ENCODE data around the gene WDR38. TPM values are rescaled to one million over a fixed set of nuclear protein-coding genes. Genes with fewer than 3 reads are reported as not detected.

Gene WDR38
- polyA plus RNA-seq, 1 of the 3 experiments (the other 2 are of a cell fraction), result not detected

DNA sequence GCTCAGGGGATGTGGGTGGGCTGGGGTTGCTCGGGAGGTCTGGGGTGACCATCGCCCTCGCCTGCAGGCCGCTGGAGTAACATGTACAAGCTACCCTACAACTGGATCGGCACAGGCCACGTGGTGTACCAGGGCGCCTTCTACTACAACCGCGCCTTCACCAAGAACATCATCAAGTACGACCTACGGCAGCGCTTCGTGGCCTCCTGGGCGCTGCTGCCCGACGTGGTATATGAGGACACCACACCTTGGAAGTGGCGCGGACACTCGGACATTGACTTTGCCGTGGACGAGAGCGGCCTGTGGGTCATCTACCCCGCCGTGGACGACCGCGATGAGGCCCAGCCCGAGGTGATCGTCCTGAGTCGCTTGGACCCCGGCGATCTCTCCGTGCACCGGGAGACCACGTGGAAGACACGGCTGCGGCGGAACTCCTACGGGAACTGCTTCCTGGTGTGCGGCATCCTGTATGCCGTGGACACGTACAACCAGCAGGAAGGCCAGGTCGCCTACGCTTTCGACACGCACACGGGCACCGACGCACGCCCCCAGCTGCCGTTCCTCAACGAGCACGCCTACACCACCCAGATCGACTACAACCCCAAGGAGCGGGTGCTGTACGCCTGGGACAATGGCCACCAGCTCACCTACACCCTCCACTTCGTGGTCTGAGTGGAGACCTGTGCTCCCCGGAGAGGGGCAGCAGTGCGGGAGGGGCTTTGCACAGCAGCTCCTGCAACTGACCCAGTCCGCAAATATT is 43.3 kb upstream of the WDR38 start:
- Histone ChIP-seq H3K4me3 (ENCODE audit: low read depth in 2 of 2, low read length in 1 of 2) (no peak overlapping the region), H3K9me2 (no peaks in the 10 kb centered on the region), H3F3A (replicated peaks; ENCODE audit: insufficient read depth) (peaks cover 24% of the 10 kb centered on the region), H3K4me2 (no peak overlapping the region), H3K4me1 (ENCODE audit: control insufficient read depth in 1 of 2, insufficient read depth in 2 of 2, low read depth in 1 of 2, low read length in 1 of 2) (peaks cover 0 to 25% of the 10 kb centered on the region in 2 experiments; a peak in 3 of 4 replicates), H3K27ac (ENCODE audit: low read depth in 2 of 2, low read length in 1 of 2) (no peak overlapping the region), H3K36me3 (replicated peaks in 1 of 2; ENCODE audit: control insufficient read depth in 1 of 2, insufficient read depth in 2 of 2, low read length in 1 of 2) (no peaks in the 10 kb centered on the region), H3K79me2 (ENCODE audit: insufficient read depth) (no peaks in the 10 kb centered on the region), H4K20me1 (ENCODE audit: insufficient read depth) (no peaks in the 10 kb centered on the region), H3K9ac (no peak overlapping the region), H3K27me3 (ENCODE audit: insufficient read depth) (no peaks in the 10 kb centered on the region), H2AFZ (ENCODE audit: low read depth) (no peak overlapping the region), H3K9me3 (no peaks in the 10 kb centered on the region)
- WGBS (ENCODE audit: low lambda C conversion rate), result 97% methylated on average over 51 of the region's 60 CpGs
- POLR2A ChIA-PET, result no interaction called here
- peak; percentile 15 for DNase-seq
- CTCF ChIA-PET, result interaction anchor here (1.0 to 3.6 kb wide), 5 partner anchors 8 to 43 kb away, joined by 3 to 20 read pairs (median 9); partner anchors contain the start of genes OLFML2A and WDR38
- TF ChIP-seq EP300 (IDR thresholded peaks at IDR 0.05; ENCODE audit: borderline replicate concordance in 1 of 2, low read depth in 1 of 2, low read length in 1 of 2) (no peak), FOSL2 (IDR thresholded peaks at IDR 0.05; ENCODE audit: borderline replicate concordance, low read depth) (no peak), TEAD4 (IDR thresholded peaks at IDR 0.05; ENCODE audit: borderline replicate concordance, insufficient read depth) (no peak), RAD21 (IDR thresholded peaks at IDR 0.05; ENCODE audit: low read length) (no peak), CHD2 (IDR thresholded peaks at IDR 0.05; ENCODE audit: low read length, partially characterized antibody) (no peak), SMC3 (IDR thresholded peaks at IDR 0.05; ENCODE audit: low read depth, low read length) (no peak)
- TF ChIP-seq, protein P1, sequence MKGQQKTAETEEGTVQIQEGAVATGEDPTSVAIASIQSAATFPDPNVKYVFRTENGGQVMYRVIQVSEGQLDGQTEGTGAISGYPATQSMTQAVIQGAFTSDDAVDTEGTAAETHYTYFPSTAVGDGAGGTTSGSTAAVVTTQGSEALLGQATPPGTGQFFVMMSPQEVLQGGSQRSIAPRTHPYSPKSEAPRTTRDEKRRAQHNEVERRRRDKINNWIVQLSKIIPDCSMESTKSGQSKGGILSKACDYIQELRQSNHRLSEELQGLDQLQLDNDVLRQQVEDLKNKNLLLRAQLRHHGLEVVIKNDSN (IDR thresholded peaks at IDR 0.05; ENCODE audit: borderline replicate concordance, low read depth), result no peak
- TF ChIP-seq, protein P2, sequence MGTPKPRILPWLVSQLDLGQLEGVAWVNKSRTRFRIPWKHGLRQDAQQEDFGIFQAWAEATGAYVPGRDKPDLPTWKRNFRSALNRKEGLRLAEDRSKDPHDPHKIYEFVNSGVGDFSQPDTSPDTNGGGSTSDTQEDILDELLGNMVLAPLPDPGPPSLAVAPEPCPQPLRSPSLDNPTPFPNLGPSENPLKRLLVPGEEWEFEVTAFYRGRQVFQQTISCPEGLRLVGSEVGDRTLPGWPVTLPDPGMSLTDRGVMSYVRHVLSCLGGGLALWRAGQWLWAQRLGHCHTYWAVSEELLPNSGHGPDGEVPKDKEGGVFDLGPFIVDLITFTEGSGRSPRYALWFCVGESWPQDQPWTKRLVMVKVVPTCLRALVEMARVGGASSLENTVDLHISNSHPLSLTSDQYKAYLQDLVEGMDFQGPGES (IDR thresholded peaks at IDR 0.05; ENCODE audit: low read depth, low read length), result no peak

DNA sequence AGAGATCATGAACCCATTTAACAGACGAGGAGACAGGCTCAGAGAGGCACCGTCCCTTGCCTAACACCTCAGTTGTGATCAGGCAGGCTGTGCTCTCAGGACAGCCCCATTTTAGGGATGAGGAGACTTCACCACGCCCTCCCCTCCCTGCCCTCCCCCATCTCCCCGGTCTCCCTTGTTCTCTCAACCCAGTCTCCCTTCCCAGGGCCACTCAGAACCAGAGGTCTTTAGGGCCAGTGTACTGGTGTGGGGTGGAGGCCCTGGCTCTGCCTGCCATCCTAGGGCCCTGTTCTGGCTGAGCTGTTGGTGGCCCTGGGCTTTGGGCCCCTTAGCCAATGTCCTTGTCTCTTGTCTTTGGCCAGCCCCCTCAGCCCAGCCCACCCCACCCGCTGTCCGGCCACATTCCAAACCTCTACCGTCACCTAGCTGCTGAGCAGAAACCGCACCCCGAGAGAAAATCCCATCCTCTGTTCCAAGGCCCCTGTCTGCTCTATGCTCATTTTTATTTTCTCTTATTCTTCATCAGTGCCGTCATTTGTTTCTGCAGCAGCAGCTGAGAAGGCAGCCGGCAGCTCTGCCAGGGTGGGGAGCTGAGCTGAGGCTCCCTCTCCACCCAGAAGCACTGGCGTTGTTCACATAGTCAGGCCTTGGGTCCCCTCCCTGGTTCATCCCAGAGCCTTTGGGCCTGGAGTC is 42.5 kb upstream of the WDR38 start:
- H3K9me3 ChIP-seq, result no peaks in the 10 kb centered on the region
- H3K4me2 ChIP-seq, result peak overlapping the region; percentile 55; the same call in 1 of the 2 replicates
- CTCF ChIA-PET, result interaction anchor here (1.0 to 2.4 kb wide), 4 partner anchors 29 to 42 kb away, joined by 3 to 13 read pairs (median 7); partner anchors contain the start of genes OLFML2A and WDR38
- 69% methylated on average over 12 of the region's 12 CpGs for WGBS (ENCODE audit: low lambda C conversion rate)
- POLR2A ChIA-PET, result no interaction called here
- no peaks in the 10 kb centered on the region for H3K9me2 ChIP-seq
- H3K36me3 ChIP-seq (replicated peaks in 1 of 2; ENCODE audit: control insufficient read depth in 1 of 2, insufficient read depth in 2 of 2, low read length in 1 of 2), result no peaks in the 10 kb centered on the region
- H3K27ac ChIP-seq (ENCODE audit: low read depth in 2 of 2, low read length in 1 of 2), result peak overlapping the region; percentile 53 to 72; a peak in 3 of 4 replicates
- DNase-seq, result peak; percentile 27
- no peaks in the 10 kb centered on the region for H3K27me3 ChIP-seq (ENCODE audit: insufficient read depth)
- no peaks in the 10 kb centered on the region for H3K79me2 ChIP-seq (ENCODE audit: insufficient read depth)
- 0 out of 2 replicates have a peak overlapping the region, but pooled peaks have one; percentile 29 for H2AFZ ChIP-seq (ENCODE audit: low read depth)
- H3K4me3 ChIP-seq (ENCODE audit: low read depth in 2 of 2, low read length in 1 of 2), result no peak overlapping the region
- H4K20me1 ChIP-seq (ENCODE audit: insufficient read depth), result no peaks in the 10 kb centered on the region
- peak overlapping the region; percentile 59; the same call in 1 of the 2 replicates for H3K9ac ChIP-seq
- peaks cover 24% of the 10 kb centered on the region for H3F3A ChIP-seq (replicated peaks; ENCODE audit: insufficient read depth)
- H3K4me1 ChIP-seq (ENCODE audit: control insufficient read depth in 1 of 2, insufficient read depth in 2 of 2, low read depth in 1 of 2, low read length in 1 of 2), result peaks cover 0 to 25% of the 10 kb centered on the region in 2 experiments; a peak in 3 of 4 replicates
- TF ChIP-seq GATA2 (CRISPR knock-in tag; IDR thresholded peaks at IDR 0.05), result no peak
- TF ChIP-seq, protein P3, sequence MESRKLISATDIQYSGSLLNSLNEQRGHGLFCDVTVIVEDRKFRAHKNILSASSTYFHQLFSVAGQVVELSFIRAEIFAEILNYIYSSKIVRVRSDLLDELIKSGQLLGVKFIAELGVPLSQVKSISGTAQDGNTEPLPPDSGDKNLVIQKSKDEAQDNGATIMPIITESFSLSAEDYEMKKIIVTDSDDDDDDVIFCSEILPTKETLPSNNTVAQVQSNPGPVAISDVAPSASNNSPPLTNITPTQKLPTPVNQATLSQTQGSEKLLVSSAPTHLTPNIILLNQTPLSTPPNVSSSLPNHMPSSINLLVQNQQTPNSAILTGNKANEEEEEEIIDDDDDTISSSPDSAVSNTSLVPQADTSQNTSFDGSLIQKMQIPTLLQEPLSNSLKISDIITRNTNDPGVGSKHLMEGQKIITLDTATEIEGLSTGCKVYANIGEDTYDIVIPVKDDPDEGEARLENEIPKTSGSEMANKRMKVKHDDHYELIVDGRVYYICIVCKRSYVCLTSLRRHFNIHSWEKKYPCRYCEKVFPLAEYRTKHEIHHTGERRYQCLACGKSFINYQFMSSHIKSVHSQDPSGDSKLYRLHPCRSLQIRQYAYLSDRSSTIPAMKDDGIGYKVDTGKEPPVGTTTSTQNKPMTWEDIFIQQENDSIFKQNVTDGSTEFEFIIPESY (IDR thresholded peaks at IDR 0.05; ENCODE audit: borderline replicate concordance, low read depth), result no peak
- TF ChIP-seq SMC3 (IDR thresholded peaks at IDR 0.05; ENCODE audit: low read depth, low read length), result no peak
- TF ChIP-seq TAF1 (IDR thresholded peaks at IDR 0.05; ENCODE audit: borderline replicate concordance, low read depth, low read length), result no peak
- no peak for TF ChIP-seq POLR2AphosphoS5 (IDR thresholded peaks at IDR 0.05; ENCODE audit: low read depth, low read length)
- no peak for TF ChIP-seq RFX5 (IDR thresholded peaks at IDR 0.05; ENCODE audit: low read length)
- TF ChIP-seq, protein P2 (IDR thresholded peaks at IDR 0.05; ENCODE audit: low read depth, low read length), result no peak
- peak; percentile 39; the same call in 1 of the 2 replicates for TF ChIP-seq FOSL2 (IDR thresholded peaks at IDR 0.05; ENCODE audit: borderline replicate concordance, low read depth)
- TF ChIP-seq, protein P4, sequence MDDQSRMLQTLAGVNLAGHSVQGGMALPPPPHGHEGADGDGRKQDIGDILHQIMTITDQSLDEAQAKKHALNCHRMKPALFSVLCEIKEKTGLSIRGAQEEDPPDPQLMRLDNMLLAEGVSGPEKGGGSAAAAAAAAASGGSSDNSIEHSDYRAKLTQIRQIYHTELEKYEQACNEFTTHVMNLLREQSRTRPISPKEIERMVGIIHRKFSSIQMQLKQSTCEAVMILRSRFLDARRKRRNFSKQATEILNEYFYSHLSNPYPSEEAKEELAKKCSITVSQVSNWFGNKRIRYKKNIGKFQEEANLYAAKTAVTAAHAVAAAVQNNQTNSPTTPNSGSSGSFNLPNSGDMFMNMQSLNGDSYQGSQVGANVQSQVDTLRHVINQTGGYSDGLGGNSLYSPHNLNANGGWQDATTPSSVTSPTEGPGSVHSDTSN (IDR thresholded peaks at IDR 0.05), result no peak
- TF ChIP-seq TCF12 (IDR thresholded peaks at IDR 0.05), result peak; percentile 21; the same call in 1 of the 2 replicates
- no peak for TF ChIP-seq MXI1 (IDR thresholded peaks at IDR 0.05; ENCODE audit: low read depth, low read length)
